ENCODE data around the gene CYB561D1. TPM values are rescaled to one million over a fixed set of nuclear protein-coding genes. Genes with fewer than 3 reads are reported as not detected.

The CYB561D1 gene
- total RNA-seq, 1 donor from 2014 or later = 15.1 TPM

- H3K9me3 ChIP-seq = no peaks in the 10 kb centered on the region
- DNase-seq (no peak), ATAC-seq (no peak)
- no peaks in the 10 kb centered on the region for H3K27me3 ChIP-seq (ENCODE audit: low read depth)
- no peak for TF ChIP-seq CTCF (IDR thresholded peaks at IDR 0.05)
- H3K4me1 ChIP-seq = no peaks in the 10 kb centered on the region
- no peak overlapping the region for H3K4me3 ChIP-seq
- H3K36me3 ChIP-seq = no peaks in the 10 kb centered on the region
- no peak overlapping the region for H3K27ac ChIP-seq
- intact Hi-C loops (cut with DNase I) = no loop called here
These were observed 27.4 kb downstream of the CYB561D1 start for GRCh38 chr1:109521002-109521951.

DNA sequence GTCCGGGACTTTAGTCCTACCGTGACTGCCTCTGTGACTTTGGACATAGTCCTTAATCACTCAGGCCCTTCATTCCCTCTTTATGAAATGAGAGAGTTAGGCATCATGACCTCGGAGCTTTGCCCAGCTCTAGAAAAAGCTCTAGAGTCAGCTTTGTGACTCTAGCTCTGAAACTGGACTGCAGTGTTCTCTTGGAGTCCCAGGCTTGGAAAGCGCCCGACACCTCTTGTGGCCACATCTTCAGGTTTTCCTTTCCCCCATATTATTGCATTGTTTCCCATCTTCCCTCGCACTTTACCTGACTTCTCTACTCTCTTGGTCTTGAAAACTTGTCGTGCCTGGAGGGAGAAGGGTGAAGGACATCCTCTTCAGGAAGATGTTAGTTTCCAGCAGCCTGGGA is 28.1 kb downstream of the CYB561D1 start:
- Histone ChIP-seq H3K27ac (no peak overlapping the region), H3K4me3 (no peak overlapping the region), H3K36me3 (no peaks in the 10 kb centered on the region), H3K4me1 (no peaks in the 10 kb centered on the region), H3K27me3 (ENCODE audit: low read depth) (no peaks in the 10 kb centered on the region), H3K9me3 (no peaks in the 10 kb centered on the region)
- no peak for ATAC-seq
- intact Hi-C loops (cut with DNase I) = no loop called here
- no peak for TF ChIP-seq CTCF (IDR thresholded peaks at IDR 0.05)
- no peak for DNase-seq

- no peak overlapping the region for H3K27ac ChIP-seq
- no peaks in the 10 kb centered on the region for H3K36me3 ChIP-seq
- no peaks in the 10 kb centered on the region for H3K9me3 ChIP-seq
- H3K4me1 ChIP-seq = no peaks in the 10 kb centered on the region
- H3K27me3 ChIP-seq (ENCODE audit: low read depth) = no peaks in the 10 kb centered on the region
- H3K4me3 ChIP-seq = no peak overlapping the region
- no peak for TF ChIP-seq CTCF (IDR thresholded peaks at IDR 0.05)
- intact Hi-C loops (cut with DNase I) = no loop called here
- ATAC-seq = no peak
- no peak for DNase-seq
These were observed 29.8 kb downstream of the CYB561D1 start for GRCh38 chr1:109523706-109524105.

- no peak for ATAC-seq
- no peaks in the 10 kb centered on the region for H3K36me3 ChIP-seq
- DNase-seq = no peak
- no peak overlapping the region for H3K27ac ChIP-seq
- no peaks in the 10 kb centered on the region for H3K9me3 ChIP-seq
- no peak for TF ChIP-seq CTCF (IDR thresholded peaks at IDR 0.05)
- intact Hi-C loops (cut with DNase I) = no loop called here
- peaks cover 4% of the 10 kb centered on the region for H3K4me1 ChIP-seq
- H3K4me3 ChIP-seq = no peak overlapping the region
- H3K27me3 ChIP-seq (ENCODE audit: low read depth) = no peaks in the 10 kb centered on the region
These were observed 33.4 kb downstream of the CYB561D1 start for GRCh38 chr1:109527098-109527811.

GRCh38 chr1:109527846-109528695 is 34.2 kb downstream of the CYB561D1 start:
- intact Hi-C loops (cut with DNase I) = no loop called here
- ATAC-seq = no peak
- Histone ChIP-seq H3K27me3 (ENCODE audit: low read depth) (no peaks in the 10 kb centered on the region), H3K9me3 (no peaks in the 10 kb centered on the region), H3K27ac (no peak overlapping the region), H3K36me3 (no peaks in the 10 kb centered on the region), H3K4me1 (peaks cover 12% of the 10 kb centered on the region), H3K4me3 (no peak overlapping the region)
- no peak for DNase-seq
- TF ChIP-seq CTCF (IDR thresholded peaks at IDR 0.05) = no peak

All from lower lobe of right lung (tissue), 2 donors.